Activated CD8-positive, alpha-beta memory T cell treated with anti-CD3 and anti-CD28 coated beads, Interleukin-2, amount 50 U/mL, for 1 hour (primary cell): ENCODE results near the gene MIS18A.
"Not testable (repeated sequence)": the region's sequence is repeated elsewhere in the genome, so short reads cannot be mapped to it uniquely, and the experiment has no call there.

Experiments used
- DNase-seq: peaks from one replicate; pipeline ENCODE4 v3.0.0-alpha.2; 2020; ENCODE audit errors: extremely low read depth

Gene MIS18A

GRCh38 chr21:32304998-32305397 is 26.1 kb upstream of the MIS18A start:
- DNase-seq, result no peak

GRCh38 chr21:32303385-32303784 is 24.5 kb upstream of the MIS18A start:
- no peak for DNase-seq

- no peak for DNase-seq
These were observed 23.7 kb upstream of the MIS18A start for GRCh38 chr21:32302560-32302959.

- no peak for DNase-seq
These were observed 22.7 kb upstream of the MIS18A start for GRCh38 chr21:32301596-32301995.

- DNase-seq, result no peak
These were observed 21.4 kb upstream of the MIS18A start for GRCh38 chr21:32300117-32300681.

GRCh38 chr21:32299695-32300094 is 20.8 kb upstream of the MIS18A start:
- DNase-seq, result no peak

- DNase-seq, result no peak
These were observed 19.8 kb upstream of the MIS18A start, which contains the start of gene MRAP for GRCh38 chr21:32298658-32299081. MRAP (plus strand) TSS chr21:32298855; CDS start chr21:32298972, 117 bp downstream.

GRCh38 chr21:32298148-32298559 is 19.3 kb upstream of the MIS18A start:
- no peak for DNase-seq

GRCh38 chr21:32297449-32297848 is 18.6 kb upstream of the MIS18A start:
- DNase-seq, result no peak

GRCh38 chr21:32285476-32285875 is 6.6 kb upstream of the MIS18A start:
- no peak for DNase-seq

- no peak for DNase-seq
These were observed 4.1 kb upstream of the MIS18A start for GRCh38 chr21:32282992-32283391.

- DNase-seq, result no peak
These were observed 2.7 kb upstream of the MIS18A start for GRCh38 chr21:32281531-32281930.

- no peak for DNase-seq
These were observed 480 bp upstream of the MIS18A start for GRCh38 chr21:32279377-32279680.

GRCh38 chr21:32278103-32278502 is 746 bp downstream of the MIS18A start:
- no peak for DNase-seq

GRCh38 chr21:32276671-32277070 is 2.2 kb downstream of the MIS18A start:
- DNase-seq, result no peak

GRCh38 chr21:32270748-32271147 is 8.1 kb downstream of the MIS18A start:
- no peak for DNase-seq

- not testable (repeated sequence) for DNase-seq
These were observed 13.5 kb downstream of the MIS18A start for GRCh38 chr21:32265321-32265720.

GRCh38 chr21:32261929-32262328 is 16.9 kb downstream of the MIS18A start:
- no peak for DNase-seq

- no peak for DNase-seq
These were observed 18.7 kb downstream of the MIS18A start for GRCh38 chr21:32260130-32260529.

GRCh38 chr21:32258786-32259048 is 20.1 kb downstream of the MIS18A start:
- DNase-seq, result not testable (repeated sequence)

- no peak for DNase-seq
These were observed 20.7 kb downstream of the MIS18A start for GRCh38 chr21:32257962-32258785.

- DNase-seq, result no peak
These were observed 21.8 kb downstream of the MIS18A start for GRCh38 chr21:32256873-32257620.

GRCh38 chr21:32256251-32256650 is 22.6 kb downstream of the MIS18A start:
- no peak for DNase-seq
